ENCODE data around the gene AGMAT.

DNA sequence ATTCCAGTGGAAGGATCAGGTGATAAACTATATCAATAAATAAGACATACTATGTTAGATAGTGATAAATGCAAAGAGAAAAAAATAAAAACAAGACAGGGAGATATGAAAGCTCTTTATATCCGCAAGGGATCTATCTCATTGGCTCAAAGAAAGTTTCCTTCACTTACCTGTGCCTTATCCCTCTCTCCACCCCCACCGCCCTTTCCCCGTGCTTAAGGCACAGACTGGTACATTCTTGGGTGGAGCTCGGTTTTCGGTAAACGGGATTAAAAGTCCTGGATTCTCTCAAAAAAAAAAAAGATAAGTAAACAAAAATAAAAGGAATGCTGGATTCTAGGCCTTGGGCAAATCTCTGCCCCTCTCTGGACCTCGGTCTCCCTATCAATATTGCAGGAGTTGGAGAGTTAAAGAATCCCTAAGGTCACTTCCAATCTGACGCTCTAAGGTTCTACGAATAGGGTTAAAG lies 58.8 kb downstream of the AGMAT start:
- TF ChIP-seq, protein P1, sequence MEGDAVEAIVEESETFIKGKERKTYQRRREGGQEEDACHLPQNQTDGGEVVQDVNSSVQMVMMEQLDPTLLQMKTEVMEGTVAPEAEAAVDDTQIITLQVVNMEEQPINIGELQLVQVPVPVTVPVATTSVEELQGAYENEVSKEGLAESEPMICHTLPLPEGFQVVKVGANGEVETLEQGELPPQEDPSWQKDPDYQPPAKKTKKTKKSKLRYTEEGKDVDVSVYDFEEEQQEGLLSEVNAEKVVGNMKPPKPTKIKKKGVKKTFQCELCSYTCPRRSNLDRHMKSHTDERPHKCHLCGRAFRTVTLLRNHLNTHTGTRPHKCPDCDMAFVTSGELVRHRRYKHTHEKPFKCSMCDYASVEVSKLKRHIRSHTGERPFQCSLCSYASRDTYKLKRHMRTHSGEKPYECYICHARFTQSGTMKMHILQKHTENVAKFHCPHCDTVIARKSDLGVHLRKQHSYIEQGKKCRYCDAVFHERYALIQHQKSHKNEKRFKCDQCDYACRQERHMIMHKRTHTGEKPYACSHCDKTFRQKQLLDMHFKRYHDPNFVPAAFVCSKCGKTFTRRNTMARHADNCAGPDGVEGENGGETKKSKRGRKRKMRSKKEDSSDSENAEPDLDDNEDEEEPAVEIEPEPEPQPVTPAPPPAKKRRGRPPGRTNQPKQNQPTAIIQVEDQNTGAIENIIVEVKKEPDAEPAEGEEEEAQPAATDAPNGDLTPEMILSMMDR (IDR thresholded peaks at IDR 0.05; ENCODE audit: low read length), result 0 out of 2 replicates have a peak, but pooled peaks have one; percentile 19
- no peak for TF ChIP-seq EZH2 (IDR thresholded peaks at IDR 0.05; ENCODE audit: borderline replicate concordance, low read length)
